HG03039 (cell line): ENCODE measurements around the gene PPP2R3B.
"Not testable (repeated sequence)": the region's sequence is repeated elsewhere in the genome, so short reads cannot be mapped to it uniquely, and the experiment has no call there.

Experiments
- ATAC-seq: cut with Tn5 transposase; IDR thresholded peaks from one replicate; pipeline ENCODE4 v1.9.1; 2021; ENCODE audit warnings: mild to moderate bottlenecking, moderate library complexity; ENCODE audit not compliant: unreplicated experiment

Gene PPP2R3B

DNA sequence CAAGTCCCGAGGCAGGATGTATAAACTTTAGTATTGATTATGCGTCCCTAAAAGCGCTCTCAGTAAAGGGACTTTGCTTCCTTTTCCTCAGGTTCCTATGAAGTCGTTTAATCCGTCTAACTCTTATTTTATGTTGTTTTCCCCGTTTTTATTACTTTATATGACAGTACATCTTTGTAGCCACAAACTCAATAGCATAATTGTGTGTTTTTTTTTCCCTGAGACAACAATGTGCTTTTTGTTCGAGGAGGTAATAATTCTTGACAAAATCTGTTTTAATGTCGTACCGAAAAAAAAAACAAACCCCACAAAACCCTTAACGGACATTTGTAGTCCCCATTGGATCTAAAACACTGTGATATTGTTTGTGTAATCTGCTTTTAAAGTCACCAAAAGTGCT is 17.9 kb upstream of the PPP2R3B start:
- no peak for ATAC-seq

DNA sequence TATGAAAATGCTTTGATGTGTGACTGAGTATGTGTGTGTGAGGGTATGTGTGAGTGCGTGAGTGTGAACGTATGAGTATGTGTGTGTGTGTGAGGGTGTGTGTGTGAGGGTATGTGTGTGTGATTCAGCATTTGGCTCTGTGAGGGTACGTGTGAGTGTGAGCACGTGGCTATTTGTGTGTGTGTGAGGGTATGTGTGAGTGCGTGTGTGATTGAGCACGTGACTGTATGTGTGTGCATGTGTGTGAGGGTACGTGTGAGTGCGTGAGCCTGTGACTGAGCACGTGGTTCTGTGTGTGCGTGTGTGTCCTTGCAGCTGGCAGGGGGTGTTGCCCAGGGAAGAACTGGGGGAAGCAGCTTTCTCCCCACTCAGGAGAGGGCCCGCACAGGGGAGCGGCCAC is 16.1 kb upstream of the PPP2R3B start:
- ATAC-seq, result no peak

DNA sequence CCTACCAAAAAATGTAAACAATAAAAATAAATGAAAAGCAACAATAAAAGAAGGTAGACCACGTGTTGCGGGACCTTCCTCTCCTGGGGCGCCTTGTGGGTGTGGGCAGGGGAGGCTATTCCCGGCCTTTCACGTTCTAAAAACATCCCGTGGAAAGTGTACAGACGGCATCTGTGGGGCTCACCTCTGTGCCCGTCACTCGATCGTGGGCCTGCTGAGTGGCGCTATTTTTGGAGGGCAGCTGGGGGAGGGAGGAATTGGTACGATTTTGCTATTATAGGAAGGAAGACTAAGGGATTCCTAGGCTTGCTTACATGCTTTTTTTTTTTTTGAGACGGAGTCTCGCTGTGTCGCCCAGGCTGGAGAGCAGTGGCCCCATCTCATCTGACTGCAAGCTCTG is 13.6 kb upstream of the PPP2R3B start:
- no peak for ATAC-seq

DNA sequence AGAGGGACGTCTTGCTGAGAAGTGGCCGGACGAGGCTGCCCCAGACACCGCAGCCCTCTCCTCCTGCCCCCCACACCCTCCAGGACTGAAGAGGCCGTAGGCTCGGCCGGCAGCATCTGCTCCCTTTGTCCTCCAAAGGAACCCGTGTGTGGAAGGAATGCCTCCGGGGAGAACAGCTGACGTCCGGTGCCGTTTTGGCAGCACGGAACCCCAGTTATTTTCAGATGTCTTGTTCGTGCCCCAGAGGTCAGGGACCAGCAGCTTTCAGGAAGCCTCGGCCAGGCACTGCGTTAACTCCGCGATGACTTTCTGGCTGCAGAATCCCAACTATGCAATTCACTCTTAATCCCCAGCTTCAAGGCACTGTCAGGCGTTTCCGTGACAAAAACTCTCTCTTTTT is 10.9 kb upstream of the PPP2R3B start:
- ATAC-seq, result no peak

DNA sequence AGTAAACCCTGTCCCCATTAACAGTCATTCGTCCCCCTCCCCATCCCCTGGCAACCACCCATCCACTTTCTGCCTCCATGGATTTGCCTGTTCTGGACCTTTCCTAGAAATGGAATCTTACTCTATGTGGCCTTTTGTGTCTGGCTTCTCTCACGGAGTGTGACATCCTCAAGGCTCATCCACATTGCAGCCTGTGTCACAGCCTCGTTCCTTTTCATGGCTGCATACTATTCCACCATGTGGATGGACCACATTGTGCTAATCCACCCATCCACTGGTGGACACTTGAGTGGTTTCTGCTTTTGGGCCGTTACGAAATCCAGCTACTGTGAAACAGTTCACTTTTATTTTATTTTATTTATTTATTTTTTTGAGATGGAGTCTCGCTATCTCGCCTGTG is 8.1 kb upstream of the PPP2R3B start:
- no peak for ATAC-seq

DNA sequence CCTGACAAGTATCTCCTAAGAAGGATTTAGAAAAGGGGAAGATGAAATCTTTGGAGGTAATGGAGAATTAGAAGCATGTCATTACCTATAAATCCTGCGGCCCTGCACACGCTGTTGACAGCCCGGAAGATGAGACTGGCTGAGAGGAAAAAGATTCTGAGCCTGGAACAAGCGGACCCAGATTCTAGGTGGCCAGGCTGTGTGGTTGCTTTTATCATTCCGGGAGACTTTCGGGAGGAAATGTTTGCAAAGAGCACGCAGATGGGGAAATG is 5.8 kb upstream of the PPP2R3B start:
- ATAC-seq, result no peak

DNA sequence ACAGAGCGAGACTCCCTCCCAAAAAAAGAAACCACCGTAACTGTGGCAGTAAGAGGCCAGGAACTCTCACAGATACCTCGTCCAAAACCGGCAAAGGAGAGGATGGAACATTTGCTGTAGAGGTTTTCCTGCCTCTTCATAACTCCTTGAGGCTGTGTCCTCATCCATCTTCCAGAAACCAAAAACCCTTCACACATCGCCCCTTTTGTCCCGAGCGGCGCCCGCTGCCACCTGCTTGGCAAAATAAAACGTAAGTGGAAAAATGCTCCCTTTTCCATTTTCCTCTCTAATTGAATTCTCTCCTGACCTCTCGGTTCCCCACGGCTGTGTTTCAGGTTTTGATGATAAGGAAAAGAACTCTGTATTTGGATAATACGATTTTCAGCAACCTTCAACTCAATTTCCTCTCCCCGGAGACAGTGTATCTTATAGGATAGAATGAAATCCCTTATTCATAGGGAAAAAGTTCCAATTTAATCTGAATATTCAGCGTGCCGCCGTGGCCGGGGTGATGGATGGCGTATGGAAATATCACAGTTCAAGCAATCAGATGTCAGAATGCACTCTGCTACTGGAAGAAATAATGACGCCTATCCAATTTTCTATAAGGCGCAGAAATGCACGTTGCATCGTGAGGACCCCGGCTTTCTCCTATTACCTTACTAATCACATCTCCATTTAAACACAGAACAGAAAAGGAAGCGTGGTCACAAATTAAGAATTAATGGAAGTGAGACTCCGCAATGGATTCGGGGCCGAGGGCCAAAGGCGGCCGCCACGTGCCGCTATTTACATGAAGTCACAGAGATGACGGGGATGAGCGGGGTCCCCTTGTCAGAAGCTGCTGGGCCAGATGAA is 5.2 kb upstream of the PPP2R3B start:
- ATAC-seq, result no peak

DNA sequence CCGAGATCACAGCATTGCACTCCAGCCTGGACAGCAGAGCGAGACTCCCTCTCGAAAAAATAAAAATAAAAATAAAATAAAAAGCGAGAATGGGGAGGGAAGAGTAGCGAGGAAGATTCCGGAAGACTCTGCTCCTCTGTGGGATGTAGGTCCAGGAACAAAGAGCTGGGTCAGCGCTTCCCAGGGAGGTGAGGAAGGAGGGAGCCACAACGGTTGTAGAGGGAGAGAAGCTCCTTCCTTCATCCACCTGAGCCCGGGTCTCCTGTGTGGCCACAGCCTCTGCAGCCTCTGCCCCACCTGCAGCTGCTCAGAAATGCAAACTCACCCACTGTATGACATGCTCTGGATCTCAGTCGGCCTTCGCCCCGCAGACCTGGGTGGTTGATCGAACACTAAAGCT is 3.8 kb upstream of the PPP2R3B start:
- no peak for ATAC-seq

DNA sequence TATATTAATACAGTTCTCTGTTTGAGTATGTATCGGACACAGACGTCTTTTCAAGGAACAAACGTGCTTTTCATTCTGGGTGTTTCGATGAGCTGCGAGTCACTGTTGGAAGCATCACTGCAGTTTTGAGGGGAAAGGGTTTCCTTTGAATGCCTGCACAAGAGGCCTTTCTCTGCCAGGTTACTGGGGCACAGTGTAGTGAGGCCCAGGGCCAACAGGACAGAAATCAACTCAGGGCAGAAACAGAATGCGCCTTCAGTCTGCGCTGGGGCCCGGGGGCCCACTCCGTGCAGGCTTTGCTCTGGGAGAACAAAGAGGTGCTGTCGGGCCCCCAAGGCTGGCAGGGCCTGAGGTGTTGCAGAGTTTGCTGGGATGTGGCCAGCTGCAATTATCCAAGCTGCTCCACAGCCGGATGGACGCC is 2.3 kb upstream of the PPP2R3B start:
- no peak for ATAC-seq

DNA sequence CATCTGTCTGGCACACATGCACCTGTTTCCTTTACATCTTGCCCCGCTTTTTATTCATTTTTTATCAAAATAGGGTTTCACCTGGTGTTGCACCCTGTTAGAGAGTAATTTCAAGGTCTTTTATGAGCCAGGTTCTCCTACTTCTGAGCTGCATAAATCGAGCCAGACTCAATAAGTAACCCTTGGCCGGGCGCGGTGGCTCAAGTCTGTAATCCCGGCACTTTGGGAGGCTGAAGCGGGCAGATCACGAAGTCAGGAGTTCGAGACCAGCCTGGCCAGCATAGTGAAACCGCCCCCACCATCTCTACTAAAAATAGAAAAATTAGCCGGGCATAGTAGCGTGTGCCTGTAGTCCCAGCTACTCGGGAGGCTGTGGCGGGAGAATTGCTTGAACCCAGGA is 1.0 kb upstream of the PPP2R3B start:
- ATAC-seq, result no peak

DNA sequence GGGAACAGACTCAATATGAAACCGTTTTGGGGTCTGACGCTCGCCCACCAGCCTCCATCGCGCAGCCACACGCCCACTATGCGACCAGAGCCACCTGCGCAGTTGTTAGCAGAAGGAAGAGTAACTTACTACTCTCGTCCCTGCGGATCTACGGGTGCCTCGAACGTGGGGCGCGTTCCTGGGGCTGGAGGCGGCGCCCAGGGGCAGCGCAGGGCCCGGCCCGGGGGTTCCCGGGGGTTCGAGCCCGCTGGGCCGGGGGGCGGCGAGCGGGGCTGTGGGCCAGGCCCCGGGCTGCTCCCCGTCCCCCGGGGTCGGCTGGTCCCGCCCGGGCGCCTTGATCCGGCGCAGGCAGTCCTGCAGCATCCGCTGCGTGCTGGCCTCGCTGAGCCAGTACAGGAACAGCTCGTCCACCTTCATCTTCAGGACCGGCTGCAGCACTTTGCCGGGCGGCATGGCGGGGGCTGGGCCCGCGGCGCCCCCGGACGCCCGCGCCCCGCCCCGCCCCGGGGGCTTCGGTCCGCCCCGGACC is 404 bp downstream of the PPP2R3B start:
- peak; percentile 5 for ATAC-seq

DNA sequence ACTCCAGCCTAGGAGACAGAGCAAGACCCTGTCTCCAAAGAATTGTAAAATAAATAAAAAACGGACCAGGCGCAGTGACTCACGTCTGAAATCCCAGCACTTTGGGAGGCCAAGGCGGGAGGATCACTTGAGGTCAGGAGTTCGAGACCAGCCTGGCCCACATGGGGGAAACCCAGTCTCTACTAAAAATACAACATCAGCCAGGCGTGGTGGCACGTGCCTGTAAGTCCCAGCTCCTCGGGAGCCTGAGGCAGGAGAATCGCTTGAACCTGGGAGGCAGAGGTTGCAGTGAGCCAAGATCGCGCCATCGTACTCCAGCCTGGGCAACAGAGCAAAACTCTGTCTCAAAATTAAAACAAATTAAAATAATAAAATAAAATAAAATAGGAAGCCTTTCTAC is 971 bp downstream of the PPP2R3B start:
- ATAC-seq, result not testable (repeated sequence)

DNA sequence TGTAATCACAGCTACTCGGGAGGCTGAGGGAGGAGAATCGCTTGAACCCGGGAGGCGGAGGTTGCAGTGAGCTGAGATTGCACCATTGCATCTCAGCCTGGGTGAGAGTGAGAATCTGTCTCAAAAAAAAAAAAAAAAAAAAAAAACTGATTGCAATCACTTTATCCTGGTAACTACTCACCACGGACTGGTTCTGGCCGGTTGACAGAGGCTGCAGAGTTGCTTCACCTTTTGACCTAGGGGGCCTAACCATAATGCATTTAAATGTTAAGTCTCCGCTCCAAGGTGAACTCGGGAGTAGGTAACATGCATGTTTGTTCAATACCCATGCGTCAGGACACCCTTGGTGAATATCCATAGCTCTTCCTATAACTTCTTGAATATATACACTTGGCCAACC is 1.8 kb downstream of the PPP2R3B start:
- no peak for ATAC-seq

DNA sequence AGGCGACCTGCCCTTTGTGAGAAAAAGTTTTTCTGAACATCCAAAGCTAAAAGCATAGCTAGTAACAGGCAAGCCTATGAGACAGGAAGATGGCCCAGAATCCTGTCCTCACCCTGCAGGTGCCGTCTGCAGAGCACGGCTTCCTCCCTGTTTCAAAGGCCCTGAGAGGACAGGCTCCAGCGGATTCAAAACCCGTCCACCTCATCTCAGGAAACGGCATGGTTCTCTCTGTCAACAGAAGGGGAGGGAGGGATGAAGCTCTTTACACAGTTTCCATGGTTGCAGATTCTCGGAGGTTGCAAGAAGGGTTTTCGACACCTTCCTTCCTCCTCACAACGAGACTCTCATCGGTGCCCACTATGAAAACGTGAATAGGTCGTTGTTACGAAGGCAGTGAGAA is 8.3 kb downstream of the PPP2R3B start:
- no peak for ATAC-seq

DNA sequence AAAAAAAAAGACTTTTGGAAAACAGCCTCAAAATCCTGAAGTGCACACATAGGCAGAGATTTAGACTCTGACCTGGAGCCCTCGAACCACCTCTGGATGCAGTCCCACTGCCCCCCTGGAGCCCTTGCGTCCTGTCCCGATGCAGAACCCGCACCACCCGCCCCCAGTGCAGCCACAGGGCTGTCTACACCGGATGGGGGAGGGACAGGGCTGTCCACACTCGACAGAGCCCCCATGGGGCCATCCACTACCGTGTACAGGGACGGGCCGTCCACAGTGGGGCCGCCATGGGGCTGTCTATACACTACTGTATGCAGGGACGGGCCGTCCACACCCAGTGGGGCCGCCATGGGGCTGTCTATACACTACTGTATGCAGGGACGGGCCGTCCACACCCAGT is 10.5 kb downstream of the PPP2R3B start:
- not testable (repeated sequence) for ATAC-seq

DNA sequence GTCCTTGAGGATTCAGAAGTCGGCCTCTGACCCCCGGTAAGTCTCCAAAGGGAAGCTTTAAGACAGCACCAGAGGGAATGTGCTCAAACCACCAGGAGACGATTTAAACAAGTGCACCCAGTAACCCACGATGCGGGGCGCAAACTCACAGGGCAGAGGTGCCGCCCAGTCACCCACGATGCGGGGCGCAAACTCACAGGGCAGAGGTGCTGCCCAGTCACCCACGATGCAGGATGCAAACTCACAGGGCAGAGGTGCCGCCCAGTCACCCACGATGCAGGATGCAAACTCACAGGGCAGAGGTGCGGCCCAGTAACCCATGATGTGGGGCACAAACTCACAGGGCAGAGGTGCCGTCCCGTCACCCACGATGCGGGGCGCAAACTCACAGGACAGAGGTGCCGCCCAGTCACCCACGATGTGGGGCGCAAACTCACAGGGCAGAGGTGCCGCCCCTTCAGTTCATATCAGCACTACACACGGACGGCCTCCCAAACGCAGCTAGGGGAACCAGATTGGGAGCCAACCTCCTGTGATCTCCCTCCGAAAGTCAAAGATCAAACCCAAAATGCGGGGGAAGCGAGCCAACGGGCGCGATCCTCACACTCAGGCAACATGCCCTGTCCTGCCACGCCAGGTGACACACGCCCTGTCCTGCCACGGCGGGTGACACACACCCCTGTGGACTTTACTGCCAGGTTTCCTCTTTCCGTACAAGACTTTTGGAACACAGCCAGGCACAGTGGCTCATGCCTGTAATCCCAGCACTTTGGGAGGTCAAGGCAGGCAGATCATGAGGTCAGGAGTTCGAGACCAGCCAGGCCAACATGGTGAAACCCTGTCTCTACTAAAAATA is 11.3 kb downstream of the PPP2R3B start:
- no peak for ATAC-seq

DNA sequence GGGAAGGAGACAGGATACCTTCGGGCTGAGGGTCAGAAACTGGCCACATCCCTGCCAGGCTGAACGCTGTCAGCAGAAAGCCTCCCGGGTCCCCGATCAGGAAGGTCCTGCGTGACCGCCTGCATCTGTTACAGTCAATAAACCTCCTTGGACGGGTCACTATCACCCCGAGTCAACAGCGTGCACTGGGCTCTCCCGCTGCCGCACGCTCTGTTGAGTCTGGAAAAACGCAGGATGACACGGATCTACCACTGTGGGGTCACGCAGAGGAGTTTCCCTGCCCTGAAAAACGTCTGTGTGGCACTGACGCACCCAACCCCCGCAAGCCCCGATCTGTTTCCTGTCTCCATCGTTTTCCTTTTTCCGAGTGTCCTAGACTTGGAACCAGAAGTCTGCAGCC is 12.1 kb downstream of the PPP2R3B start:
- no peak for ATAC-seq

DNA sequence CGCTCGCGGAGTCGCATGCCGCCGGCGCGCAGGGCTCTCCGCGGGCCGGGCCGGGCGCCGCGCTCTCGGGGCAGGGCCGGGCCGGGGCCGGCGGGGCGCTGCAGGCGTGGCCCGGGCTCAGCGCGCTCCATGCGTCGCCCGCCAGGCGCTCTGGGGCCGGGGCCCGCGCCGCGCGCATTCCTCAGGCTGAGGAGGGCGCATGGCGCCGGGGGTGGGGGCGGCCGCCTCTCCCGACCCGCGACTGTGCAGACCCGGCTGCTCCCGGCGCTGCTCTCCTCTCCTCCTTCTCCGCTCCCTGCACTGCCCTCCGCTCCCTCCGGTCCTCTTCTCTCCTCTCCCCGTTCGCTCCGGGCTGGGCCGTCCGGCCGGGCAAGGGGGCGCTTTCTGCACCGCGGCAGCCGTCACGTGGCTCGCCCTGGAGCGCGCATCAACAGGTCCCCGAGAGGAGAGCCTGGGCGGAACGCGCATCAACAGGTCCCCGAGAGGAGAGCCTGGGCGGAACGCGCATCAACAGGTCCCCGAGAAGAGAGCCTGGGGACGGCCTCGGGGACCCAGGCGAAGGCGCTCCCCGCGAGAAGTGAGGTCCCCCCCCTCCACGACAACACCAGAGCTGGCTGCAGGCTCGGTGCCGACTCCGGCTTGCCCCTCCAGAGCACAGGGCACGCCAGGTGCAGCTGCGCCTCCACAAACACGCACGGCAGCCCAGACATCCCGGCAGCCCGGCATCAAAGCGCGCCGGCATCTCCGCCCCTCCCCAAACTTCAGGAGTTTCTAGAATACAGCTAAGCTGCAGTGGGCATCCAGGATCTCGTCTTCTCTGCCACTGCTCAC is 12.9 kb downstream of the PPP2R3B start:
- no peak for ATAC-seq

DNA sequence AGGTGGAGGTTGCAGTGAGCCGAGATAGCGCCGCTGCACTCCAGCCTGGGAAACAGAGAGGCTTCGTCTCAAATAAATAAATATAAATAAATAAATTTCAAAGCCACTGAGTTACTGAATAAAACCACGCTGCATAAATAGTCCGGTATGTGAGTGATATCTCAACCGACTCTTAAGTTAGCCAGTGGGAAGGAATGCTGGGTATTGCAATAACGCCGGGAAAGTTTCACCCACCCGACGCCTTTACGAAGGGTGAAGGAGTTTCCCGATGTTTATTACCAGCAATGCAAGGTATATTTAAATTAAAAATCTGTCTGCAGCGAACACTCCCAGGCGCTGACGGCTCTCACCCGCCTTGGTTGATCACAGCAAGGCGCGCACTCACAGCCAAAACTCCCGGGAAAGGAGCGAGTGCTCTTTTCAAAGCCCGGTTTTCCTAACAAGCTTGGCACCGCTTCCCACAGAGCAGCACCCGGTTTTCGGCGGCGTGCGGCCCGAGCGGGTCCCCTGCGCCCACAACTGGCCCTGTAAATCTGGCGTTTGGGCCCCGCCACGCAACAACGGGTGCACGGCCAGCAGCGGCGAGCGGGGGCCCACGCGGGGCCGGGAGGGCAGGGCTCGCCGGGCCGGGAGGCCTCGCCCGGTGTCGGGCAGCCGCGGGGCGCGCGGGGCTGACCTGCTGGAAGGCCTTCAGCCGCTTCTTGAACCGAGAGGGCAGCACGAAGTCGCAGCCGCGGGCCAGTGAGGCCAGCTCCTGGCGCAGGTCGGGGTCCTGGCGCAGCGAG is 13.7 kb downstream of the PPP2R3B start:
- no peak for ATAC-seq

DNA sequence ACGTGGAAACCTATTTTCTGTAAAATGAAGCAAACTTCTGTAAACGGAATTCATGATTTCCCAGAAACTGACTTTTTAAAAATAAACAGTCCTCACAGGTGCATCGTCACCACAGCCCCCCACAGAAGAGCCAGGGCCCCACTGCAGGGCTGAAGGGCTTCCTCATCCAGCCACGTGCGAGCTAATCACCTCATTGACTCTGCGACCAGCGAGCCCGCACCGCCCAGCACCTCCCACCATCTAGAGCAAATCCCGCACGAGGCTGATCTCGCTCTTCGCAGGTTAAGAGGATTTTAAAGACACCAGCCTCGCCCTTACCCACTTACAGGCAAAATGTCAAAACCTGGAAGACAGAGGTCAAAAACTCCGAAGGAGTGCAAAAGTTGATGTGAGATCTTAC is 14.8 kb downstream of the PPP2R3B start:
- no peak for ATAC-seq
